GM21360 (cell line): ENCODE measurements around the gene YPEL4.

Experiments used
- ATAC-seq: cut with Tn5 transposase; IDR thresholded peaks from one replicate; pipeline ENCODE4 v1.9.1; 2021; ENCODE audit warnings: mild to moderate bottlenecking, moderate library complexity; ENCODE audit not compliant: unreplicated experiment

The YPEL4 gene

GRCh38 chr11:57651408-57651807, 1.7 kb upstream of the YPEL4 start:
- ATAC-seq = no peak

DNA sequence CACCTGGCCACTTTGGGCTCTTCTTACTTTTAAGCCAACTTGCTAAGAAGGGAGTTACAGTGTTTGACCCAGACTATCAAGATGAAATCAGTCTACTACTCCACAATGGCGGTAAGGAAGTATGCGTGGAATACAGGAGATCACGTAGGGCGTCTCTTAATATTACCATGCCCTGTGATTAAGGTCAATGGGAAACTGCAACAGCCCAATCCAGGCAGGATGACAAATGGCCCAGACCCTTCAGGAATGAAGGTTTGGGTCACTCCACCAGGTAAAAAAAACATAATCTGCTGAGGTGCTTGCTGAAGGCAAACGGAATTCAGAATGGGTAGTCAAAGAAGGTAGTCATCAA, 1.0 kb upstream of the YPEL4 start:
- no peak for ATAC-seq

DNA sequence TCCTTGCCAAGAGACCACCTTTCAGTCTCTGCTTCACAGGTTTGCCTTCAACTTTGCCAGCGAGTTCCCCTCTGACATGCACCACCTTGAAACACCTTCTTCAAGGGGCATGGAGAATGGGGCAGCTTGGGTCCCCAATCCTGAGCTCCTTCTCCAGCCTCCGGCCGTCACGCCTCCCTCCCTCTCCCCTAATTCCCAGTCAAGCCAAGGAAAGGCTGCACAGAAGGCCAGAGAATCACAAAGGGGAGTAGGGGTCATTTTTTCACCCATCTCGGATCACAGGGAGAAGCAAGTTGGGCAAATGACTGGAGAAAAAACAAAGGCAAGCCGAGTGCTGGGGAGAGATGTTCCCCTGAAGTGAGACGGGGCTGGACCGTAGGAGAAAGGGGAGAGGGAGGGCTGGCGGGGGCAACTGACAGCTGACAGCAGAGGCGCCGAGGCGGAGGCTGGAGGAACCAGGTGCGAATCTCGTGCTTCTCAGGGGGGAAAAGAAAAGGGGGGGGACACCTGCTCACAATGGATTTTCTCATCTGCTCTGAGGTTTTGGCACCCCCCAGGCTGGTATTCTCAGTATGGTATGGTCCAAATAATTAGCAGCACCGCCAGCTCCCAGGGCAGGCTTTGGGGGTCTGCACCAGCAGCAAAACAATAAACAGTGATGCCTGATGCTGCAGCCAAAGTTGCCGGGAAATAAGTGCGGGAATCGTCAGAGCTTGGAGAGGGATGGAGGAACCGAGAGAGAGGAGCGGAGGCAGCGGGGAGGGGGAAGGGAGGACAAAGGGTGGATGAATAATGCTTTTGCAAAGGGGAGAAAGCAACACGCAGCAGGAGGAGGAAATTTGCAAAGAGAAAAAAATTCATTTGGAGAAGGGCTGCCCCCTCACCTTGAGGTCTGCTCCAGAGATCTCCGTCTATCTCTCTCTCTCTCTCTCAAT, 644 bp downstream of the YPEL4 start:
- ATAC-seq = no peak

GRCh38 chr11:57647960-57648800, 1.5 kb downstream of the YPEL4 start:
- no peak for ATAC-seq

GRCh38 chr11:57647372-57647771, 2.3 kb downstream of the YPEL4 start:
- no peak for ATAC-seq

DNA sequence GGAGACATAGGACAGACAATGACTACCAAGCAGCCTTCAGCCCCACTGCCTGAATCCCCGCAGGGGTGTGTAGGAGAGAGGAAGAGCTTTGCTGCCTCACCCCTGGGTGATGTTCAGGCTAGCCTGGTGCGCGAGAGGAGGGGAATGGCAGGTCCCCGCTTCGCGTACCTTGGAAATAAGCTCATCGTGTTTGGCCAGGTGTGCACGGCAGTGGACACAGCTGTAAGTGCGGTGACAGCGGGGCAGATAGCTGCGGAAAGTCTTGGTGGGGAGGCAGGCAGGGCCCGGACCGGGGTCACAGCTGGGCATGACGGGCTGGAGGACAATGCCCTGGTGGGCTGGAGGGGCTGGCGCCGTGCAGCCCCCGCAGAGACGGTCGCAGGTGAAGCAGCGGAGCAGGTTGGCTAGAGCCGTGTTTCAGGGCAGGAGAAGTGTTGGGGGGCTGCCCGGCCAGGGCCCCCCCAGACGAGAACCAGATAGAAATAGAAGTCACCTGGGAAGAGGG, 2.9 kb downstream of the YPEL4 start:
- ATAC-seq = no peak

DNA sequence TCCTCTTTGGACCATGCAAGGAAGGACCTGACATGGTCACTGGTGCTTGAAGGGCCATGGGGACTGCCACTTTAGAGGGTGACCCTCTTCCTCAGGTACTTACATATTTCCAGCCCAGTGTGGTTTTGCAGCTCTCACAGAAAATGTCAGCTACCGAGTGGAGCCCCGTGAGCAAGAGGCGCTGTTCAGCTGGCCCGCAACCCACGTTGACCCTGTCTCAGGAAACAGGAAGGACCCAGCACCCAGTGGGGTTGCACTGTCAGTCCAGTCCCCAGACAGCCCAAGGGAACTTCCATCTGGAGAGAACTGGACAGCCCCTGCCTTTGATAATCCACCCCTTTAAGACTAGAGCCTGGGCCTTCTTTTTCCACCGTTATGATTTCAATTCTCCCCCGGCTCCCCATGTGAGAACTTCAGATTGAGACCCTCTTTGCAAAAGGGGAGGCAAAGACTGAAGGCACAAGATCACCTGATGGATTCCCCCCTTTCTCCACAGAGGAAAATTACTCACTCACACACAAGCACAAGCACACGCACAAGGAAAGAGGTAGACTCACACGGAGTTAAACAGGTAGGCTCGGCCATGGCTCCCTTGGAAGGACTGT, 3.4 kb downstream of the YPEL4 start:
- ATAC-seq = no peak

GRCh38 chr11:57645689-57646085, 4.0 kb downstream of the YPEL4 start:
- no peak for ATAC-seq

DNA sequence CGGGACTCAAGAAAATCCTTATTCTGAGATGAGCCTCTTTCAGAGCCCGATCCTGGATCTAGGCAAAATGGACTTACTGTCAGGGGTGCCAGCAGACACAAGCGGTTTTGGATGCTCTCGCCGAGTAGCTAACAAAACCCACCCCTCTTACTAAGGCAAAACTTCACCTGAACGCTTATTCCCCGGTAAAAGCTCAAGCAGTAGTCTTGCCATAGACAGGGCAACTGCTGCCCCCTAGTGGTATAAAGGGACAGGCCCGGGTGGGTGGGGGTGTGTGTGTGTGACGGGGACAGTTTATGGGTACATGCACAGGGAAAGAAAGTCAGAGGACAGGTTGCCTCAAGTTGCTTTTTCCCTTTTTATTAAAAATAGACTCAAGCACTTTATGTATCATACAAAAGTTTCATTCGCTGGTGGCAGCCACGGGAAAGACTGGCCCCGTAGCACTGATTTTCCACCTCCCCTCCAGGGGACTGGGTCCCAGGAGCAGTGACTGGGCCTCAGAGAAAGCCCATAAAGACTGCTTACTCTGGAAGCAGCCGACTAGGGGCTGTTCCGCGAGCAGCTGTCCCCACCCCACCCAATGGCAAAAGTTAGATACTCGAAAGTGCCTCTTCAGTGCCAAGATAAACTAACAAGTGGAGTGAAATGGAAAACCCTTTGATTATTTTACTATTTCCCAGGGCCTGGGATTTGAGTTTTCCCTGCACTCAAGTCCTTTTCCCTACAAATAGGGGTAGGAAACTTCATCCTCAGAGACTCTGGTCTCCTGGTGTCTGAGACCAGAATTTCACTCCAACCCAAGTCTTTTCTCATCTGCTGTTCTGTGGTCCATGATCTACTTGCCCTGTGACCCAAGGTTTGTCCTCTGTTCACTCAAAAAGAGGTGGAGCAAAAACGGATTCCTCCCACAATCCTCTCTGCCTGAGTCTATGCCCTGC, 4.7 kb downstream of the YPEL4 start:
- peak; percentile 41 for ATAC-seq

GRCh38 chr11:57643802-57644201, 5.9 kb downstream of the YPEL4 start:
- ATAC-seq = no peak

DNA sequence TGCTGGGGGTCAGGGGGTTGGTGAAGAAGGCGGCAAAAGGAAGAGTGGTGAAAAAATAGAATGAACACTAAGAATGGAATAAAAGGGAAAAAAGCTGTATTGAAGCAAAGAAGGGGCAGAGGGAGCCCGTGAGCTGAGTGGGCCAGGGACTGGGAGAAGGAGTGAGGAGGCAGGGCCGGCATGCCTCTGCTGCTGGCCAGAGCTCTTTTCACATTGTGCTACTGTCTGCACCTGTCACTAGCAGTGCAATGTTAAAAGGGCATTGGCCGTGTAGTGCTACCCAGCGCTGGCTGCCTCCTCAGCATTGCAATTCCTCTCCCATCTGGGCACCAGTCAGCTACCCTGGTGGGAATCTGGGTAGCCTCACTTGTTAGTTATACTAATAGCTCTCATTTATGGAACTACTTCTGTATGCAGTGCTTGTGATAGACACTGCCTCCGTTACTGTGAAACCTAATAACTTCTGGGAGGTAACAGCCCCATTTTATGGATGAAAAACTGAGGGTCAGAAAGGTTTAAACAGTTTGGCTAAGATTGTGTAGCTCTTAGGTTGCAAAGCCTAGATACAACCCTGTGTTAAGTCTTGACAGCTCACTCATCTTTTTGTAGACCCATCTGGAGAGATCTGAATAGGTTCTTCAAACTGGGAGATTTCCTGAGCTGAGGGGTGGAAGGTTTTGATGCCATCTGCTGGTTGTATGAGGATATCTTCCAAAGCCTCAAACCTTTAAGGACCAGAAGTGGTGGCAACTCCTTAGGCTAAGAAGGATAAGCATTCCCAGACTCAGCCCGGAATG, 8.5 kb downstream of the YPEL4 start:
- ATAC-seq = no peak

- no peak for ATAC-seq
Observed at GRCh38 chr11:57640068-57640800, 9.5 kb downstream of the YPEL4 start.

DNA sequence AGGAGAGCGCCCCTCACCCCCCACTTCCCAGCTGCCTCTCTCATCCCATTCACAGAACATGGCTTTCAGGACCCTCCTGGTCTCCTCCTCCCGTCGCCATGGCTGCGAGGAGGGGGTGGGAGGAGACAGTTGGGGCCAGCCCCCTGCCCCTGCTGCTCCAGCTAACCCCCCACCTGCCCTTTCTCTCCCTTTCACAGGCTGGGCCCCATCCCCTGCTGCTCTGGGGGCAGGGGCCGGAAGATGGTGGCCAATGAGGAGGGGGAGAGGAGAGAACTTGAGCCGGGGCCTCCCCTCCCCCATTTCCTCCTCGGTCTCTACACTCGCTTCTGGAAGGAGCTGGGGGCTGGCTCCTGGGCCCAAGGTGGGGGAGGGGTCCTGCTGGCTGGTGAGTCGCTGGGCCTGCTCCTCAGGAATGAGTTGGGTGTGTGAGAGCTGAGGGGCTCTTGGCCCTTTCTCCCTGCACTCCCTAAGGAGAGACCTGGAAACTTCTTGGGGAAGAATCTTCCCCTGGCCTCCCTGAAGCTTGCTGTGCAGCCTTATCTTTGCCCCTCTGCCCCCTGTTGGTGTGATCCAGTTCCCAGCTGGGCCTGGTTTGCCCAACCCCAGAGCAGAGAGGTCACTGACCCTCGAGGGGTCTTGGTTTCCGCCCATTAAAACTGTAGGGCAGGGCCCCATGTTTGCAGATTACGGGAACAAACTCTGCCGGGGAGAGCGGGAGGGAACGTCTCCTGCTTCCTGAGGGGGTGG, 10.2 kb downstream of the YPEL4 start:
- ATAC-seq = no peak

- no peak for ATAC-seq
Observed at GRCh38 chr11:57638811-57639320, 10.8 kb downstream of the YPEL4 start.

- ATAC-seq = no peak
Observed at GRCh38 chr11:57638005-57638781, 11.5 kb downstream of the YPEL4 start.

DNA sequence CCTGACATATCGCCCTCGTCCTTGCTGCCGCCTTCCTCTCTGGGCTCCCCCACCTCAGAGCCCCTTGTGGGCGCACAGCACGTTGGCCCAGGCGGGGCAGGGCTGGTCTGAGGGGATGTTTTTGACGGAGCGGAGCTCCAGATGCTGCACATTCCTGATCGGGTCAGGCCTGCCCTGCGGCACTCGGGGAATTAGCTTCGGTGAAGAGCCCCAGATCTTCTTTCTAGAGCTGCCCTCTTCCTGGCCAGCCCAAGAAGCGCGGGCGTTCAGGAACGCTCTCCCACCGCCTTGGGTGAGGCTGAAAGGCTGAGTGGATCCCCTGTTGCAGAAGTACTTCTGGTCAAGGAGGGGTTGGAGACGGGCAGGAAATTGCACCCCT, 12.1 kb downstream of the YPEL4 start:
- no peak for ATAC-seq

GRCh38 chr11:57635246-57635645, 14.5 kb downstream of the YPEL4 start:
- no peak for ATAC-seq
